ENCODE results near the gene LGALSL.

DNA sequence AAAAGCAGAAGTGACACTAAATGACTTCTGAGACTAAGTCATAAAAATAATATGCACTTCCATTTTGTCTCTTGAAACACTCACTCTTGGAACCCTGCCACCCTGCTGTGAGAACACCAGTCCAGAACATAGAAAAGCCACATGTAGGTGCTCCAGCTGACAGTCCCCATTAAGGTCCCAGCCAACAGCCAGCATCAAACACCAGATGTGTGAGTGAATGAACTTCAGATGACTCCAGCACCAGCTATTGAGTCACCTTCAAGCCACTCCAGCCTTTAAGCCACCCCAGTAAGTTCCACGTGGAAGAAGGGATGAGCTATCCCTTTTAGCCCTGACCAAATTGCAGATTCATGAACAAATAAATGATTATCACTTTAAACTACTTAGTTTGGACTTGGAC, 31.5 kb upstream of the LGALSL start:
- TF ChIP-seq, protein P1, sequence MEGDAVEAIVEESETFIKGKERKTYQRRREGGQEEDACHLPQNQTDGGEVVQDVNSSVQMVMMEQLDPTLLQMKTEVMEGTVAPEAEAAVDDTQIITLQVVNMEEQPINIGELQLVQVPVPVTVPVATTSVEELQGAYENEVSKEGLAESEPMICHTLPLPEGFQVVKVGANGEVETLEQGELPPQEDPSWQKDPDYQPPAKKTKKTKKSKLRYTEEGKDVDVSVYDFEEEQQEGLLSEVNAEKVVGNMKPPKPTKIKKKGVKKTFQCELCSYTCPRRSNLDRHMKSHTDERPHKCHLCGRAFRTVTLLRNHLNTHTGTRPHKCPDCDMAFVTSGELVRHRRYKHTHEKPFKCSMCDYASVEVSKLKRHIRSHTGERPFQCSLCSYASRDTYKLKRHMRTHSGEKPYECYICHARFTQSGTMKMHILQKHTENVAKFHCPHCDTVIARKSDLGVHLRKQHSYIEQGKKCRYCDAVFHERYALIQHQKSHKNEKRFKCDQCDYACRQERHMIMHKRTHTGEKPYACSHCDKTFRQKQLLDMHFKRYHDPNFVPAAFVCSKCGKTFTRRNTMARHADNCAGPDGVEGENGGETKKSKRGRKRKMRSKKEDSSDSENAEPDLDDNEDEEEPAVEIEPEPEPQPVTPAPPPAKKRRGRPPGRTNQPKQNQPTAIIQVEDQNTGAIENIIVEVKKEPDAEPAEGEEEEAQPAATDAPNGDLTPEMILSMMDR (IDR thresholded peaks at IDR 0.05 in 4 of 5, conservative IDR thresholded peaks at IDR 0.05 in 1 of 5), result no peak
- TF ChIP-seq POLR2A (IDR thresholded peaks at IDR 0.05), result no peak
